ENCODE data around the gene S100A4.

- TF ChIP-seq, protein P1, sequence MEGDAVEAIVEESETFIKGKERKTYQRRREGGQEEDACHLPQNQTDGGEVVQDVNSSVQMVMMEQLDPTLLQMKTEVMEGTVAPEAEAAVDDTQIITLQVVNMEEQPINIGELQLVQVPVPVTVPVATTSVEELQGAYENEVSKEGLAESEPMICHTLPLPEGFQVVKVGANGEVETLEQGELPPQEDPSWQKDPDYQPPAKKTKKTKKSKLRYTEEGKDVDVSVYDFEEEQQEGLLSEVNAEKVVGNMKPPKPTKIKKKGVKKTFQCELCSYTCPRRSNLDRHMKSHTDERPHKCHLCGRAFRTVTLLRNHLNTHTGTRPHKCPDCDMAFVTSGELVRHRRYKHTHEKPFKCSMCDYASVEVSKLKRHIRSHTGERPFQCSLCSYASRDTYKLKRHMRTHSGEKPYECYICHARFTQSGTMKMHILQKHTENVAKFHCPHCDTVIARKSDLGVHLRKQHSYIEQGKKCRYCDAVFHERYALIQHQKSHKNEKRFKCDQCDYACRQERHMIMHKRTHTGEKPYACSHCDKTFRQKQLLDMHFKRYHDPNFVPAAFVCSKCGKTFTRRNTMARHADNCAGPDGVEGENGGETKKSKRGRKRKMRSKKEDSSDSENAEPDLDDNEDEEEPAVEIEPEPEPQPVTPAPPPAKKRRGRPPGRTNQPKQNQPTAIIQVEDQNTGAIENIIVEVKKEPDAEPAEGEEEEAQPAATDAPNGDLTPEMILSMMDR (conservative IDR thresholded peaks at IDR 0.05; ENCODE audit: low read depth in 2 of 2) = peak; percentile 76 to 96
- TF ChIP-seq, protein P2, sequence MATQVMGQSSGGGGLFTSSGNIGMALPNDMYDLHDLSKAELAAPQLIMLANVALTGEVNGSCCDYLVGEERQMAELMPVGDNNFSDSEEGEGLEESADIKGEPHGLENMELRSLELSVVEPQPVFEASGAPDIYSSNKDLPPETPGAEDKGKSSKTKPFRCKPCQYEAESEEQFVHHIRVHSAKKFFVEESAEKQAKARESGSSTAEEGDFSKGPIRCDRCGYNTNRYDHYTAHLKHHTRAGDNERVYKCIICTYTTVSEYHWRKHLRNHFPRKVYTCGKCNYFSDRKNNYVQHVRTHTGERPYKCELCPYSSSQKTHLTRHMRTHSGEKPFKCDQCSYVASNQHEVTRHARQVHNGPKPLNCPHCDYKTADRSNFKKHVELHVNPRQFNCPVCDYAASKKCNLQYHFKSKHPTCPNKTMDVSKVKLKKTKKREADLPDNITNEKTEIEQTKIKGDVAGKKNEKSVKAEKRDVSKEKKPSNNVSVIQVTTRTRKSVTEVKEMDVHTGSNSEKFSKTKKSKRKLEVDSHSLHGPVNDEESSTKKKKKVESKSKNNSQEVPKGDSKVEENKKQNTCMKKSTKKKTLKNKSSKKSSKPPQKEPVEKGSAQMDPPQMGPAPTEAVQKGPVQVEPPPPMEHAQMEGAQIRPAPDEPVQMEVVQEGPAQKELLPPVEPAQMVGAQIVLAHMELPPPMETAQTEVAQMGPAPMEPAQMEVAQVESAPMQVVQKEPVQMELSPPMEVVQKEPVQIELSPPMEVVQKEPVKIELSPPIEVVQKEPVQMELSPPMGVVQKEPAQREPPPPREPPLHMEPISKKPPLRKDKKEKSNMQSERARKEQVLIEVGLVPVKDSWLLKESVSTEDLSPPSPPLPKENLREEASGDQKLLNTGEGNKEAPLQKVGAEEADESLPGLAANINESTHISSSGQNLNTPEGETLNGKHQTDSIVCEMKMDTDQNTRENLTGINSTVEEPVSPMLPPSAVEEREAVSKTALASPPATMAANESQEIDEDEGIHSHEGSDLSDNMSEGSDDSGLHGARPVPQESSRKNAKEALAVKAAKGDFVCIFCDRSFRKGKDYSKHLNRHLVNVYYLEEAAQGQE (IDR thresholded peaks at IDR 0.05; ENCODE audit: unreplicated experiment) = no peak
- no peak for TF ChIP-seq POLR2AphosphoS5 (IDR thresholded peaks at IDR 0.05; ENCODE audit: low read depth)
Measured at GRCh38 chr1:153572569-153573015, 27.0 kb upstream of the S100A4 start.

Measured in GM23338 (cell line).